MM.1S (cell line): ENCODE measurements around the gene MAP4K3.

Source experiments
- DNase-seq: peaks from one replicate; pipeline ENCODE4 v3.0.0-alpha.2; 2015
- H2AFZ ChIP-seq: fragments of 300-600 bp; sonication (generic); 2 replicates; pipeline ENCODE4 v1.6.0; 2016; ENCODE audit warnings: antibody characterized with exemption, low read length
- H3F3A ChIP-seq: fragments of 300-600 bp; sonication (generic); 2 replicates; pipeline ENCODE4 v1.6.1; 2016; ENCODE audit warnings: mild to moderate bottlenecking, antibody characterized with exemption, low read length, moderate library complexity, mixed read lengths; ENCODE audit not compliant: insufficient read depth
- H3K27ac ChIP-seq: fragments of 300-600 bp; sonication (generic); 2 replicates; pipeline ENCODE4 v1.5.1; 2016; ENCODE audit warnings: mild to moderate bottlenecking, low read length
- H3K27me3 ChIP-seq: fragments of 300-600 bp; sonication (generic); replicated peaks from 2 replicates; pipeline ENCODE4 v1.6.0; 2016; ENCODE audit warnings: low read length; ENCODE audit not compliant: insufficient read depth
- H3K36me3 ChIP-seq: fragments of 300-600 bp; sonication (generic); replicated peaks from 2 replicates; pipeline ENCODE4 v1.6.1; 2016; ENCODE audit warnings: mild to moderate bottlenecking, low read length, mixed read lengths; ENCODE audit not compliant: insufficient read depth
- H3K4me1 ChIP-seq: fragments of 300-600 bp; sonication (generic); 2 replicates; pipeline ENCODE4 v1.6.1; 2016; ENCODE audit warnings: low read length, mixed read lengths
- H3K4me2 ChIP-seq: fragments of 300-600 bp; sonication (generic); 2 replicates; pipeline ENCODE4 v1.6.0; 2016; ENCODE audit warnings: low read depth, low read length
- H3K4me3 ChIP-seq: fragments of 300-600 bp; sonication (generic); 2 replicates; pipeline ENCODE4 v1.5.1; 2016; ENCODE audit warnings: low read length, mixed read lengths
- H3K79me2 ChIP-seq: fragments of 300-600 bp; sonication (generic); 2 replicates; pipeline ENCODE4 v1.6.1; 2016; ENCODE audit warnings: mixed run types, low read length, mixed read lengths
- H3K9ac ChIP-seq: fragments of 300-600 bp; sonication (generic); 2 replicates; pipeline ENCODE4 v1.6.1; 2016; ENCODE audit warnings: low read length, mixed read lengths
- H3K9me2 ChIP-seq: fragments of 300-600 bp; sonication (generic); replicated peaks from 2 replicates; pipeline ENCODE4 v1.6.1; 2016; ENCODE audit warnings: mild to moderate bottlenecking, low read length, mixed read lengths; ENCODE audit not compliant: insufficient read depth
- H3K9me3 ChIP-seq: fragments of 300-600 bp; sonication (generic); replicated peaks from 2 replicates; pipeline ENCODE4 v1.6.1; 2016; ENCODE audit warnings: mild to moderate bottlenecking, low read length, mixed read lengths; ENCODE audit not compliant: insufficient read depth
- H4K20me1 ChIP-seq: fragments of 300-600 bp; sonication (generic); 2 replicates; pipeline ENCODE4 v1.6.1; 2016; ENCODE audit warnings: mild to moderate bottlenecking, low read length, moderate library complexity, mixed read lengths; ENCODE audit not compliant: insufficient read depth
- EZH2 ChIP-seq: fragments of 300-600 bp; sonication (generic); optimal IDR thresholded peaks from 2 replicates; pipeline ENCODE3; 2017; ENCODE audit warnings: low read depth, mild to moderate bottlenecking, antibody characterized with exemption, low read length, mixed read lengths
- EZH2phosphoT487 ChIP-seq: fragments of 300-600 bp; sonication (generic); IDR thresholded peaks from 2 replicates; pipeline ENCODE4 v1.6.1; 2018; ENCODE audit warnings: antibody characterized with exemption, low read length
- TF ChIP-seq, protein P1 (sequence below): fragments of 300-600 bp; sonication (generic); IDR thresholded peaks from 2 replicates; pipeline ENCODE4 v1.5.1; 2016; ENCODE audit warnings: antibody characterized with exemption, low read length, mixed read lengths

Gene MAP4K3

GRCh38 chr2:39216346-39217191 lies 220.5 kb downstream of the MAP4K3 start:
- no peaks in the 10 kb centered on the region for H4K20me1 ChIP-seq
- H3K9me3 ChIP-seq, result no peaks in the 10 kb centered on the region
- no peaks in the 10 kb centered on the region for H3K27me3 ChIP-seq
- H3K36me3 ChIP-seq, result no peaks in the 10 kb centered on the region
- no peak overlapping the region for H2AFZ ChIP-seq
- no peak overlapping the region for H3K27ac ChIP-seq
- H3K4me2 ChIP-seq, result no peak overlapping the region
- H3K4me1 ChIP-seq, result no peaks in the 10 kb centered on the region
- no peaks in the 10 kb centered on the region for H3K79me2 ChIP-seq
- no peaks in the 10 kb centered on the region for H3K9me2 ChIP-seq
- DNase-seq, result no peak
- H3K4me3 ChIP-seq, result no peak overlapping the region
- no peak for TF ChIP-seq EZH2
- TF ChIP-seq, protein P1, sequence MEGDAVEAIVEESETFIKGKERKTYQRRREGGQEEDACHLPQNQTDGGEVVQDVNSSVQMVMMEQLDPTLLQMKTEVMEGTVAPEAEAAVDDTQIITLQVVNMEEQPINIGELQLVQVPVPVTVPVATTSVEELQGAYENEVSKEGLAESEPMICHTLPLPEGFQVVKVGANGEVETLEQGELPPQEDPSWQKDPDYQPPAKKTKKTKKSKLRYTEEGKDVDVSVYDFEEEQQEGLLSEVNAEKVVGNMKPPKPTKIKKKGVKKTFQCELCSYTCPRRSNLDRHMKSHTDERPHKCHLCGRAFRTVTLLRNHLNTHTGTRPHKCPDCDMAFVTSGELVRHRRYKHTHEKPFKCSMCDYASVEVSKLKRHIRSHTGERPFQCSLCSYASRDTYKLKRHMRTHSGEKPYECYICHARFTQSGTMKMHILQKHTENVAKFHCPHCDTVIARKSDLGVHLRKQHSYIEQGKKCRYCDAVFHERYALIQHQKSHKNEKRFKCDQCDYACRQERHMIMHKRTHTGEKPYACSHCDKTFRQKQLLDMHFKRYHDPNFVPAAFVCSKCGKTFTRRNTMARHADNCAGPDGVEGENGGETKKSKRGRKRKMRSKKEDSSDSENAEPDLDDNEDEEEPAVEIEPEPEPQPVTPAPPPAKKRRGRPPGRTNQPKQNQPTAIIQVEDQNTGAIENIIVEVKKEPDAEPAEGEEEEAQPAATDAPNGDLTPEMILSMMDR, result no peak
- TF ChIP-seq EZH2phosphoT487, result no peak
- no peaks in the 10 kb centered on the region for H3F3A ChIP-seq
- no peak overlapping the region for H3K9ac ChIP-seq

DNA sequence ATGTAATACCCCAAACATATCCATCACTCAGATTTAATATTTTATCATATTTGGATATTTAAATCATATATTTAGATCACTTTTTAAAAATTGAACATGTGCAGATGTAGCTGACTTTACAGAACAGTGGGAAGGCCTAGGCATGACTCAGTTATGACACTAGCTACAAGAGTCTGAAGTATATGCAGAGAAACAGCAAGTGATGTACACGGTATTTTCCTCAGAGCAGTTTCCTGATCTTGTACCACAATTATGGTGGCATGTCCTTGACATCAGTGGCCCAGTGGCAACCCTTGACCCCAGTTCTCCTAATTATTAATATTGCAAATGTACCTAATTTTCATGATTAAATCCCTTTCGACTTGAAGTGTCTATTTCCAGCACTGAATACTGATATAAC lies 221.5 kb downstream of the MAP4K3 start:
- Histone ChIP-seq H3K36me3 (no peaks in the 10 kb centered on the region), H3K9me2 (no peaks in the 10 kb centered on the region), H2AFZ (no peak overlapping the region), H3K9ac (no peak overlapping the region), H3K4me1 (no peaks in the 10 kb centered on the region), H3F3A (no peaks in the 10 kb centered on the region), H3K9me3 (no peaks in the 10 kb centered on the region), H3K27me3 (no peaks in the 10 kb centered on the region), H3K79me2 (no peaks in the 10 kb centered on the region), H4K20me1 (no peaks in the 10 kb centered on the region), H3K27ac (no peak overlapping the region), H3K4me2 (no peak overlapping the region), H3K4me3 (no peak overlapping the region)
- TF ChIP-seq EZH2 (no peak), EZH2phosphoT487 (no peak)
- TF ChIP-seq, protein P1, result no peak
- DNase-seq, result no peak

GRCh38 chr2:39213015-39213414 lies 224.1 kb downstream of the MAP4K3 start:
- H4K20me1 ChIP-seq, result no peaks in the 10 kb centered on the region
- no peaks in the 10 kb centered on the region for H3K36me3 ChIP-seq
- no peaks in the 10 kb centered on the region for H3K4me1 ChIP-seq
- H3K4me3 ChIP-seq, result no peak overlapping the region
- H3K4me2 ChIP-seq, result no peak overlapping the region
- no peak overlapping the region for H3K9ac ChIP-seq
- H3F3A ChIP-seq, result no peaks in the 10 kb centered on the region
- no peaks in the 10 kb centered on the region for H3K27me3 ChIP-seq
- H2AFZ ChIP-seq, result no peak overlapping the region
- H3K27ac ChIP-seq, result no peak overlapping the region
- no peak for DNase-seq
- no peaks in the 10 kb centered on the region for H3K9me3 ChIP-seq
- H3K79me2 ChIP-seq, result no peaks in the 10 kb centered on the region
- H3K9me2 ChIP-seq, result no peaks in the 10 kb centered on the region
- TF ChIP-seq EZH2phosphoT487 (no peak), EZH2 (no peak)
- TF ChIP-seq, protein P1, result no peak
